AG04449 (cell line): ENCODE measurements around the gene WDR45B.
"Not testable (repeated sequence)": the region's sequence is repeated elsewhere in the genome, so short reads cannot be mapped to it uniquely, and the experiment has no call there.

ENCODE experiments used
- CTCF ChIA-PET: fragments of 350-600 bp; formaldehyde crosslinking; extraction: SDS; loops from one replicate; lab custom pipeline; 2021; ENCODE audit warnings: antibody characterized with exemption; lab: Yijun Ruan, JAX
- POLR2A ChIA-PET: fragments of 400-600, 350-600 bp; formaldehyde crosslinking; extraction: SDS; loops from one replicate; lab custom pipeline; 2020; ENCODE audit warnings: antibody characterized with exemption, inconsistent platforms; lab: Yijun Ruan, JAX
- DNase-seq: peaks from one replicate; pipeline ENCODE4 v3.0.0-alpha.2; 2010; ENCODE audit warnings: low read depth, low spot score
- H3K4me3 ChIP-seq: 2 replicates; pipeline ENCODE4 v1.5.1; 2011; ENCODE audit warnings: low read depth, mild to moderate bottlenecking, control low read depth, low read length
- TF ChIP-seq, protein P1 (sequence below): IDR thresholded peaks from one replicate; pipeline ENCODE4 v1.5.1; 2011; ENCODE audit warnings: mild to moderate bottlenecking, moderate library complexity, low read length, control low read depth, inconsistent platforms; ENCODE audit not compliant: insufficient read depth; ENCODE audit errors: missing control alignments

WDR45B gene

DNA sequence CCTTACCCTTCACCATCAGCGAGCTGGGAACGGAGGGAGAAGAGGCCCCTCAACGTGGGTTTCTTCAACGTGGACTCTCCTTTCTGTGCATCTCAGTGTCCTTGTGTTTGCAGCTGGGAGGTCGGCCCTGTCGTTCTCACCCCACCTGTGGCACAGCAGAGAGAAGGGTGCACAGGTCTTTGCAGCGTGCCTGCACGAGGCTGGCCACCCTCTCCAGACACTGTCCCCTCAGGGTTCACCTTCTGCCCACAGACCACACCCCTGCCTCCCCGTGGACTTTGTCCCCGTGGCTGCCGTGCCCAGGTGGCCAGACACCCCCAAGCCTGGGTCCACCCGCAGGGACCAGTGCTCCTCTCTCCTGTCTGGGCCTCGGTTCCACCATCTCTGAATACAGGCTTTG, 7.3 kb upstream of the WDR45B start:
- POLR2A ChIA-PET: no interaction called here

GRCh38 chr17:82655038-82655479, 6.8 kb upstream of the WDR45B start:
- TF ChIP-seq, protein P1, sequence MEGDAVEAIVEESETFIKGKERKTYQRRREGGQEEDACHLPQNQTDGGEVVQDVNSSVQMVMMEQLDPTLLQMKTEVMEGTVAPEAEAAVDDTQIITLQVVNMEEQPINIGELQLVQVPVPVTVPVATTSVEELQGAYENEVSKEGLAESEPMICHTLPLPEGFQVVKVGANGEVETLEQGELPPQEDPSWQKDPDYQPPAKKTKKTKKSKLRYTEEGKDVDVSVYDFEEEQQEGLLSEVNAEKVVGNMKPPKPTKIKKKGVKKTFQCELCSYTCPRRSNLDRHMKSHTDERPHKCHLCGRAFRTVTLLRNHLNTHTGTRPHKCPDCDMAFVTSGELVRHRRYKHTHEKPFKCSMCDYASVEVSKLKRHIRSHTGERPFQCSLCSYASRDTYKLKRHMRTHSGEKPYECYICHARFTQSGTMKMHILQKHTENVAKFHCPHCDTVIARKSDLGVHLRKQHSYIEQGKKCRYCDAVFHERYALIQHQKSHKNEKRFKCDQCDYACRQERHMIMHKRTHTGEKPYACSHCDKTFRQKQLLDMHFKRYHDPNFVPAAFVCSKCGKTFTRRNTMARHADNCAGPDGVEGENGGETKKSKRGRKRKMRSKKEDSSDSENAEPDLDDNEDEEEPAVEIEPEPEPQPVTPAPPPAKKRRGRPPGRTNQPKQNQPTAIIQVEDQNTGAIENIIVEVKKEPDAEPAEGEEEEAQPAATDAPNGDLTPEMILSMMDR: no peak
- ChIA-PET POLR2A (no interaction called here), CTCF (no interaction called here)
- no peak overlapping the region for H3K4me3 ChIP-seq
- DNase-seq: no peak

More for the DNA sequence above, 7.3 kb upstream of the WDR45B start:
- CTCF ChIA-PET: interaction anchor here (1.5 kb wide), 1 partner anchor 14 kb away, joined by 4 read pairs; no protein-coding TSS in a partner anchor
- no peak overlapping the region for H3K4me3 ChIP-seq
- TF ChIP-seq, protein P1: no peak
- no peak for DNase-seq

DNA sequence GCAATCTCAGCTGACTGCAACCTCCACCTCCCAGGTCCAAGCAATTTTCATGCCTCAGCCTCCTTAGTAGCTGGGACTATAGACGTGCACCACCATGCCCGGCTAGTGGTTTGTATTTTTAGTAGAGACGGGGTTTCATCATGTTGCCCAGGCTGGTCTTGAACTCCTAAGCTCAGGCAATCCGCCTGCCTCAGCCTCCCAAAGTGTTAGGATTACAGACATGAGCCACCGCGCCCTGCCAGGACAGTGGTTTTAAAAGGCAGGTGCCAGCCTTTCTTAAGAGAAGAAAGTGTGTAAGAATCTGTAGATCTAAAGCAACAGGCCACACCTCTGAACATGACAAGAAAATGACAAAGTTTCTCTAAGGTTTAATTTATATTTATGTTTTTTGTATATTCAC, 6.4 kb upstream of the WDR45B start:
- CTCF ChIA-PET, POLR2A ChIA-PET, H3K4me3 ChIP-seq, DNase-seq: not testable (repeated sequence)

DNA sequence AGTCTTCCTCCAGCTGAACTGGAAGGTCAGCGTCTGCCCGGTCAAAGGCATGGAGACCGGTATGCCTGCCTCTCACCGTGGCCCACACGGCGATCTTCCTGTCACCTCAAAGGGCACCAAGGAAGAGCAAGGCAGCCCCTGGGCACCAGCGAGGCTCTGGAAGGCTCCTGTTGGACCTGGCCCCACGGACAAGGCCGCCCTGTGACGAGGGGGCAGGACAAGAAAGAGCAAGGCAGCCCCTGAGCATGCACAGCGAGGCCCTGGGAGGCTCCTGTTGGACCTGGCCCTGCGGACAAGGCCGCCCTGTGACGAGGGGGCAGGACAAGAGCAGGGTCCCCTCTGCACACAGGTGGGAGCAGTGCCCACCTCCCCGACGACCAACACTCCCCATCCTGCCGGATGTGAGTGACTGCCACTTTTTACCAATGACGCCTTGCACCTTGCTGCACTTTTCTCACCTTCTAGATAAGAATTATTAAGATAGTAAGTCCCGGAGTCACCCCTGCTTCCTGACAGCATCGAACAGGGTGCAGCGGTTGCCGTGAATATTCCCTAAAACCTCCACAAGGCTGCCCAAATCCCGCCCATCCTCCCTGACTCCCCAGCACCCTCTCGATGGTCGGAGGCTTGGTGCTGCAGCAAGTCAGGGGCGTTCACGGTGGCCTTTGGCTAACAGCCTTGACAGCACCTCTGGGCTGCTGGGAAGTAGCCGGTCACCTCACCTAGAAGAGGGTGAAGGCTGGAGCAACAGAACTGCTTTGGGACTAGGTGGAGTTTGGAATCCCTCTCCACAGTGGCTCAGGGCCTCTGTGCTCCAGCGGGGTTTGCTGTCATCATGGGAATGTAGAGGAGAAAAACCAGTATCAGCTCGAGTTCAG, 5.6 kb upstream of the WDR45B start:
- ChIA-PET POLR2A (no interaction called here), CTCF (no interaction called here)
- no peak overlapping the region for H3K4me3 ChIP-seq
- TF ChIP-seq, protein P1: no peak
- no peak for DNase-seq

DNA sequence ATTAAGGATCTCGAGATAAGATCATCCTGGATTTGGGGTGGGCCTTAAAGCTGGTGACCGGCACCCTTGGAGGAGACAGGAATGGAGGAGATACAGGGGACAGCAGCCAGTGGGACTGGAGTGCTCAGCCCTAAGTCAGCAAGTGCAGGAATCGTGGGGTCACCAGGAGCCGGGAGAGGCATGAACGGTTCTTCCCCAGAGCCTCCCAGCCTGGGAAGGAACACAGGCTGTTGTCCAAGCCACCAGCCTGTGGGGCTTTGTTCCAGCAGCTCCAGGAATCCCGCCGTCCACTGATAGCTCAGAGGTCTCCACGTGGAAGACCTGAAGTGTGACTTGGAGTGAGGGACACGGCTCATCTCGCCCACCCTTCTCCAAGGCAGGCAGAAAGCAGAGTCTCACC, 2.5 kb upstream of the WDR45B start:
- no peak for DNase-seq
- ChIA-PET CTCF (no interaction called here), POLR2A (no interaction called here)
- TF ChIP-seq, protein P1: no peak
- no peak overlapping the region for H3K4me3 ChIP-seq

DNA sequence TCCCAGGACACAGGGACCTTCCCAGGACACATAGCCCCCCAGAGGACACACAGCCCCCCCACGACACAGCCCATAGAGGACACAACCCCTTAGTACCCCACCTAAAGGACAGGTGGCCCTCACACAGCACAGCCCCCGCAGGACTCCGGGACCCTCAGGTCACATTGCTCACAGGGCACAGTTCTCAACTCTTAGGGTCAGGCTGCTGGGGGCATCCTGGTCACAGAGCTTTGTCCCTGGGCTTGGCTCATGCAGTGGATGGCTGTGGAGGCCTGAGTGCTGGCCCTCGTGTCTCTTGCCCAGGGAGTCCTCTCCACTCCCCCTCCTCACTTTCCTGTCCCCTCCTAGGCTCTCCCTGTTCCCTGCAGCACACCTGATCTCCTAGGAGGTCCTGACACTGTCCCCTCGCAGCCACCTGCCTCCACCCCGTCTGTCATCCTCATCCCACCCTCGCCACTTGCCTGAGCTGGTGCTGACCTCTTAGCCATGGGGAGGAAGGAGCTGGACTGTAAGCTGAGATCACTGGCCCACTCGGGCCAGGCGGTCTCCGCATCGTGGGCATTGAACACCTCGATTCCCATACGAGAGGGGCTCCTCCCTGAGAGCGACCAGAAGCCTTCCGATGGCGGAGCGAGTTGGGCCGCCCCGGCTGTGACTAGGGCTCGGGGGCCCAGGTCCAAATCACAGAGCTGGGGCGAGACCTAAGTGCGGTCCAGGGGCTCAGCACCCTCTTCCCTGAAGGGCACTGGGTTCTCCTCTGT, 1.4 kb upstream of the WDR45B start:
- TF ChIP-seq, protein P1: no peak
- POLR2A ChIA-PET: interaction anchor here (0.7 kb wide), 1 partner anchor 10 kb away, joined by 3 read pairs; no protein-coding TSS in a partner anchor
- DNase-seq: no peak
- CTCF ChIA-PET: interaction anchor here (1.4 kb wide), 1 partner anchor 19 kb away, joined by 6 read pairs; no protein-coding TSS in a partner anchor
- H3K4me3 ChIP-seq: no peak overlapping the region
